GM19397 (cell line): ENCODE results near the gene MCF2L2.
"Not testable (repeated sequence)": the region's sequence is repeated elsewhere in the genome, so short reads cannot be mapped to it uniquely, and the experiment has no call there.

Source experiments
- ATAC-seq: cut with Tn5 transposase; IDR thresholded peaks from one replicate; pipeline ENCODE4 v1.9.1; 2021; ENCODE audit warnings: mild to moderate bottlenecking, moderate library complexity; ENCODE audit not compliant: unreplicated experiment

The MCF2L2 gene

DNA sequence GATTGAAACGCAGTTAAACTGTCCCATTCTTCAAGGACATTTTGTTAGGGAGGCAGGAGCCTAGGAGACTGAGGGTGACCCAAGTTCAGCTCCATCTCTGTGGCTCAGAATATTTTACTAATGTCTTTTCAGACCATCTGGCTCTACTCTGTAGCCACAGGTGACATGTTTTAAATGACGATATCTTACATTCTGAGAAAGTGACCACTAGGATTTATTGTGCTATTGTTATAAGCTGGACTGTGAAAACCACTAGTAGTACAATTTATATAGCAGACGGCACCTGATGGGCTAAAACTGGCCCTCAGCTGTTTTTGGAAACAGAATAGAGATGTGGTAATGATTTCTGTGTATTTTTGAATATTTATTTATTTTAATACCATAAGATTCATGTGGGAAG lies 55.5 kb downstream of the MCF2L2 start:
- no peak for ATAC-seq

- ATAC-seq = not testable (repeated sequence)
Observed at GRCh38 chr3:183371600-183371968, 56.8 kb downstream of the MCF2L2 start.

GRCh38 chr3:183370391-183370790 lies 58.0 kb downstream of the MCF2L2 start:
- ATAC-seq = no peak

DNA sequence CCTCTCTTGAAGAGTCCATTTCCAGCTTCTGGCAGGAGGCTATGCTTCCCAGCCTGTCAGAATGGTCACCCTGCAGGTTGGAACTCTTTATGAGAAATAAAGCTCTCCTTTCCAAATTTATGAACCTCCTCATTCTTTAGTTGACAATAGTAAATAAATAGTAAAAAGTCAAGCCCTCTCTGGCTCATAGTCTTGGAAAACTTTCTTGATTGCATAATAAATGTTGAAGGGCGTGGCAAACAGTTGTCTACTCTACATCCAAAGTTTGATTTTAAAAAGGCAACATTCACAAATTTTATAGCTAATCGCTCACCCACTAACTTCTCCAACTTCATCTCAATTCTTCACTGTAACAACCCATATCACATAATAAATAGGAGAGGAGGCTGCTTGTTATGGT lies 58.8 kb downstream of the MCF2L2 start:
- ATAC-seq = no peak

DNA sequence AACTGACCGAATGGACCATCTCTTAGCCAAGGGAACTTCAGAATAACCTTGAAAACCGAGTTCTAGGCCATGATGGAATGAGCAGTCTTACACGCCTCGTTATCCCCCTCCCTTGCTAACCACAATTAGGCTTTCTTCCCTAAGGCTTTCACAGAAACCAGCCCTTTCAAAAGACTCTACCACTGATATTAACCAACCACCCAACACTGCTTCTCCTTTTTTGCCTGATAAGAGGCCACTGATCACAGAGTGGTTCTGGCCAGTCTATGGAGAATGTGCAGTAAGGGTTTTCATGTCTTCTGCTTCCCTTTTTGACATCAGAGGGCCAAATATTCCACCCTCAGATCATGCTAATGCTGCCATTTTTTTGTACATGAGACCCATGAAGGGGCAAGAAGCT lies 59.3 kb downstream of the MCF2L2 start:
- ATAC-seq = no peak

- ATAC-seq = no peak
Observed at GRCh38 chr3:183360971-183361624, 67.3 kb downstream of the MCF2L2 start.

DNA sequence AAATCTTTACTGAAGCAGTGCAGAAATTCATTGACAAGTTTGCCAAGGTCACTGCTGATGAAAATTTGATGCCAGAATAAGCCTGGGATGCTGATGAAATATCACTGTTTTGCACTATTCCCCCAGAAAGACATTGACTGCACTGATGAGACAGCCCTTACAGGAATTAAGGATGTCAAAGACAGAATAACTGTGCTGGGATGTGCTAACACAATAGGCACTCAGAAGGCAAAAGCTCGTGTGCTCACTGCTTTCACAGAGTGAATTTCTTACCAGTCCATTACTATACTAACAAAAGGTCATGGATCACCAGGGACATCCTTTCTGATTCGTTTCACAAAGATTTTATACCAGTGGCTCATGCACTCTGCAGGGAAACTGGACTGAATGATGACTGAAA lies 69.4 kb downstream of the MCF2L2 start:
- no peak for ATAC-seq

DNA sequence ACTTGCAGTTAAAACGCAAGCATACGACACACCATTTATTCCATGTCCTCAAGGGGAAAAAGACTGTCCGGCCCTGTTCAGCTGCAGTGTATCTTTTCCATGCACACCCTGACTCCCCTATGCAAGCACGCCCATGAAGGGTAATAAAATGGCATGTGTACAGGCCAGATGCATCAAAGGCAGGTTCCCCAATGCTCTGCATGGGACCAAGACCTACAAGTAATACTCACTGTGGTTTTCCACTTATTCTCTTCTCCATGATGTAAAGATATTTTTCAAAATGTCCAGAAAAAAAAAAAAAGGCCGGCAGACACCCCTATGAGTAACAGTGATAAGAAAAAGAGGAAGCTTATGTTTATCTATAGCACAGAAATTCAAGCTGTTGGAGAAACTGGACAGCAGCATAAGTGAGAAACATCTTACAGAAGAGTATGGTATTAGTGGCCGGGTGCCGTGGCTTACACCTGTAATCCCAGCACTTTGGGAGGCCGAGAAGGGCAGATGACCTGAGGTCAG lies 70.8 kb downstream of the MCF2L2 start:
- no peak for ATAC-seq

DNA sequence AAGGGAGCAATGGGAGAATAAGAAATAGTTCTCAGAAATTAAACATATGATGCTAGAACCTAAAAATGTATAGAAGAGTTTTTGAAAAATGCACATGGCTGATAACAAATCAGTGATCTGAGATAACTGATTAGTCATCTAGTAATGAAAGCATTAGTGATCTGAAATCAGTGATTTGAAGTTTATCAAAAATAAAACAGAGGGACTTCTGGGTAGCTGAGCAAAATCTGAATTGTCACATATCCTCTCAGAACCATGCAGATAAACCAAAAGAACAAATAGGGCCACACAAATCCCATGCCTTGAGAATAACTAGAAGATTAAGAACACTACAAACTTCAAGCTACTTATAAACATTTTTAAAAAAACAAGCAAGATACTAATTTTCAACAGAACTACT lies 71.5 kb downstream of the MCF2L2 start:
- no peak for ATAC-seq

GRCh38 chr3:183354874-183355273 lies 73.5 kb downstream of the MCF2L2 start:
- no peak for ATAC-seq

DNA sequence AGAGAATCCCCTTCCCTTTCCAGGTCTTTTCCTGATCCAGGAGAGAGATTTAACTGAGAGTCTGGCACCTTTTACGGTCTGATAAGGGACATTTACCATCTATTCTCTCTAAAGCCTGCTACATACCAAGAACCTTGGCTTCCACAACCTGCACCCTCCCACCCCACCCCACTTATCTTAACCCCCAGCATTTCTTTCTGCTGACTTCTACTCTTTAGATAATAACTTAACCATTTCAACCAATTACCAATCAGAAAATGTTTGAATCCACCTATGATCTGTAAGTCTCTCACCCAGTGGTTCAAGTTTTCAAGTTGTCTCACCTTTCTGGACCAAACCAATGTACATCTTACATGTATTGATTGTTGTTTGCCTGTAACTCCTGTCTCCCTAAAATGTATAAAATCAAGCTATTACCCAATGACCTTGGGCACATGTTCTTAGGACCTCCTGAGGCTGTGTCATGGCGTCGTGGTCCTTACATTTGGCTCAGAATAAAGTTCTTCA lies 74.0 kb downstream of the MCF2L2 start:
- ATAC-seq = no peak

- no peak for ATAC-seq
Observed at GRCh38 chr3:183353421-183353820, 75.0 kb downstream of the MCF2L2 start.

DNA sequence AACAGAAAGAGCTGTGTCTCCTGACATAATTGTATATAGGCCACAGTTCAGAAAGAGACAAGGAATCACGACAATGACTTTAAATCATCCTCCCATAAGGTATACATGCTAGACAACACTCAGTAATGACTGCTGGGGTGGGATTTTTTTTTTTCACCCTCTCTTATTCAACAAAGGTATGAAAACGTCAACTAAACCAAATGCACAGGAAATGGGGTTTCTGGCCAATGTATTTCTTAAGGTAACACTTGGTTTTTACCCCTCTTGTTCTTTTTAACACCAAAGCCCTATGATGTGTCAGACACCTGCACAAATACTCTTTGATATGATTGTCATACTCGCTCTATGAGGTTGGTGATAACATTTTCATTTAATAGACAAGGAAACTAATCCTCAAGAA lies 78.3 kb downstream of the MCF2L2 start:
- no peak for ATAC-seq

- ATAC-seq = no peak
Observed at GRCh38 chr3:183349421-183350157, 78.8 kb downstream of the MCF2L2 start.

DNA sequence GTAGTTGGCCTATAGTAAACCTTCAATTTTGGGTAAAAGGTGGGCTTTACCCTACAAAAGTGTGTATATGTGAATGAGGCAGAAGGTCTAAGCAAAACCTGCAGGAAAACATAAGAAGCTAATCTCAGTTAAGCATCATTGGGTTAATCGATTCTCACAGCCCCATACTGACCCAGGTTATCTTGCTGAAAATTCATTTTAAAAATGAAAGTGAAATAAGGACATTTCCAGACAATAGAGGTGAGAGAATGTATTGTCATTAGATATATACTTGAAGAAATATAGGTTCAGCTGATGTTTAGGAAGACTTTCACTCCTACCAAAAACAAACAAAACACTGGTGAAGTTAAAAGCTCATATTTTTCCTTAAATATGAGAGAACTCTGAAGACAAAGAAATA lies 85.6 kb downstream of the MCF2L2 start:
- no peak for ATAC-seq

- no peak for ATAC-seq
Observed at GRCh38 chr3:183341545-183342288, 86.7 kb downstream of the MCF2L2 start.

GRCh38 chr3:183340222-183340621 lies 88.2 kb downstream of the MCF2L2 start:
- ATAC-seq = no peak

GRCh38 chr3:183339461-183340086 lies 88.8 kb downstream of the MCF2L2 start:
- ATAC-seq = no peak

DNA sequence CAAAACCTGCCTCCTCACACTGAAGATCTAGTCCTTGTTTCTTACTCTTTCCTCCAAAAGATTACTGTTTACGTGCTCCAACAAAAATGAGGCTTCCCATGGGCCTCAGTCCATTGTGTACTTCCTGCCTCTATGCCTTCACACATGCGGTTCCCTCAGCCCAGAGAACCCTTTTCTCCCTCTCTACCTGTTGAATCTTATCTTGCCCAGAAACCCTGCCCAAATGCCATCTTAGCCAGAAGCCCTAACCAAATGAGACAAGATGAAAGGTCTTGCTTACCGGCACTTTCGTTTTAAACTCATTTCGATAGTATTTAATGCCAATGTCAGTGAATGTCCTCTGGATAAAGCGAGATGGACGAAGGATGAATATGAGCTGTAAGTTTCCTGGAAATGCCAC lies 89.9 kb downstream of the MCF2L2 start:
- ATAC-seq = no peak

DNA sequence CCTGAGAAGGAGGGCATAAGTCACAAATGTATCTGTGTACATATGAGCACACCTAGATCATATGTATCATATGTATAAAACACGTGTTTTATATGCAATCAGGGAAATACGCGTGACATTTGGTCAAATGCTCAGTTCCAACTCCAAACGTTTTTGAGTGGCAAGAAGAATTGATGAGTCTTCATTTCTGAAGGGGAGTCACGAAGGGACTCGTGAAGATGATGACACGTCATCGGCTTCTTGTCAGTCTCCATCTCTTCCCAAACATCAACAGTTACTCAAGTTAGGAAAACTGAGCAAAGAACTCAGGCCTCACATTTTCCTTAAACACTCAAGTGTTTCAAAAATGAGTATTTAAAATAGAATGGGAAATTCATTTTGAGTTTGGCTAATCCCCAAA lies 95.9 kb downstream of the MCF2L2 start:
- ATAC-seq = no peak

DNA sequence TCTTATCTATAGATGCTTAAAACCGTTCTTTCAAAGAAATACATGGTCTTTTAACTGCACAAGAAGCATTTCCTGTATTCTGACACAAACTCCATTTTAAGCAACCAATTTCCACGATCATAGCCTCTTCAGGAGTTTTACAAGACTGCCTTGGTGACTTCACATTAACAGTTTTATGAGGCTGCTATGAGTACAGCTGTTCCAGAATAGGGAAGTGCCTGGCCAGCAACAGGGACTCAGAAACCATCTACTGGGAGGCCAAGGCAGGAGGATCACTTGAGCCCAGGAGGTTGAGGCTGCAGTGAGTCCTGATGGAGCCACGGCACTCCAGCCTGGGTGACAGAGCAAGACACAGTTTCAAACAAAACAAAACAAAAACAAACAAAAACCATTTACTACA lies 96.9 kb downstream of the MCF2L2 start:
- no peak for ATAC-seq
